Adrenal gland (tissue), 5 donors: Measurements from ENCODE around the gene FURIN.

Experiments
- POLR2A ChIP-seq, 2 donors: fragments of 450-650 bp; IDR thresholded peaks; one replicate each; pipeline ENCODE4 v1.6.1; 2017; ENCODE audit warnings: antibody characterized with exemption in 2 of 2, mild to moderate bottlenecking in 2 of 2, moderate library complexity in 1 of 2
- TF ChIP-seq, protein P1 (sequence below), 6 experiments: fragments of 450-650 bp in 4 of 6; fragments of 200-600 bp in 2 of 6; sonication (generic) in 1 of 6; IDR thresholded peaks; 1 replicate in 5 of 6; 2 replicates in 1 of 6; pipeline versions ENCODE4 v1.5.1 to v1.8.0; 2016 to 2021; ENCODE audit warnings: antibody characterized with exemption in 6 of 6, mild to moderate bottlenecking in 2 of 6, moderate library complexity in 1 of 6
- donor health status: DM: no; HTN: no; CAD: no.

DNA sequence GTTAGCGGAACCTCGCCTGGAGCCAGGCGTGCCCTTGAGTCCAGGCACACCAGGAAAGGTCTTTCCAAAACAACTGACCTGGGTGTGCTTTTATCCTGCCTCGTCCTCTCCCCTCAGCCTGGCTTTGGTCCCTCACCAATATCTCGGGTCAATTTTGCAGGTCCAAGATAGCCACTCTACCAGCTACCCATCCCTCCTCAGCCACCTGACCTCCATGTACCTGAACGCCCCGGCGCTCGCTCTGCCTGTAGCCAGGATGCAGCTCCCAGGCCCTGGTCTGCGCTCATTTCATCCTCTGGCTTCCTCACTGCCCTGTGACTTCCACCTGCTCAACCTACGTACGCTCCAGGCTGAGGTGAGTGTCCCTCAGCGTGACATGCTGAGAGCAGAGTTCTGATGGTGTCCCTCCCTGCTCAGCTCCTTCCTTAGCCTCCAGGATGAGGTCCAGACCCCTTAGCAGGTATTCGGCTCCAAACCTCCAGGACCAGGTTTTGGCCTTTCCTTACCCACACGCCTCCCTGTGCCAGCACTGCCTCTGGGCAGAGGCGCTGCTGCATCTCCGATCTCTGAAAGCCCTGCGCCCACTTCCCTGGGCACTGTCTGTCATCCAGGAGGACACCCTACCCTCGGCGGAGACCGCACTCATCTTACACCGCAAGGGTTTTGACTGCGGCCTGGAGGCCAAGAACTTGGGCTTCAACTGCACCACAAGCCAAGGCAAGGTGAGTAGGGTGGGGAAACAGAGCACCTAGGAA, 49.8 kb downstream of the FURIN start:
- TF ChIP-seq, protein P1, sequence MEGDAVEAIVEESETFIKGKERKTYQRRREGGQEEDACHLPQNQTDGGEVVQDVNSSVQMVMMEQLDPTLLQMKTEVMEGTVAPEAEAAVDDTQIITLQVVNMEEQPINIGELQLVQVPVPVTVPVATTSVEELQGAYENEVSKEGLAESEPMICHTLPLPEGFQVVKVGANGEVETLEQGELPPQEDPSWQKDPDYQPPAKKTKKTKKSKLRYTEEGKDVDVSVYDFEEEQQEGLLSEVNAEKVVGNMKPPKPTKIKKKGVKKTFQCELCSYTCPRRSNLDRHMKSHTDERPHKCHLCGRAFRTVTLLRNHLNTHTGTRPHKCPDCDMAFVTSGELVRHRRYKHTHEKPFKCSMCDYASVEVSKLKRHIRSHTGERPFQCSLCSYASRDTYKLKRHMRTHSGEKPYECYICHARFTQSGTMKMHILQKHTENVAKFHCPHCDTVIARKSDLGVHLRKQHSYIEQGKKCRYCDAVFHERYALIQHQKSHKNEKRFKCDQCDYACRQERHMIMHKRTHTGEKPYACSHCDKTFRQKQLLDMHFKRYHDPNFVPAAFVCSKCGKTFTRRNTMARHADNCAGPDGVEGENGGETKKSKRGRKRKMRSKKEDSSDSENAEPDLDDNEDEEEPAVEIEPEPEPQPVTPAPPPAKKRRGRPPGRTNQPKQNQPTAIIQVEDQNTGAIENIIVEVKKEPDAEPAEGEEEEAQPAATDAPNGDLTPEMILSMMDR (IDR thresholded peaks at IDR 0.05), result no peak
- no peak for TF ChIP-seq POLR2A (IDR thresholded peaks at IDR 0.05)
